NCI-H2029 (cell line): ENCODE data around the gene ACER1.
"Not testable (repeated sequence)": the region's sequence is repeated elsewhere in the genome, so short reads cannot be mapped to it uniquely, and the experiment has no call there.

ENCODE experiments used
- DNase-seq: peaks from one replicate; lab custom pipeline; 2025; lab: John Stamatoyannopoulos, UW

ACER1 gene

GRCh38 chr19:6333439-6333838, at the start of gene ACER1:
Gene ACER1 (minus strand): TSS chr19:6333612. CDS start chr19:6333551, 61 bp downstream.
- DNase-seq, result no peak

GRCh38 chr19:6383188-6383587, 49.8 kb upstream of the ACER1 start:
- DNase-seq, result no peak

- no peak for DNase-seq
Observed at GRCh38 chr19:6381030-6381750, 47.8 kb upstream of the ACER1 start.

GRCh38 chr19:6379744-6380143, 46.3 kb upstream of the ACER1 start:
- no peak for DNase-seq

GRCh38 chr19:6378486-6378885, 45.1 kb upstream of the ACER1 start:
- DNase-seq, result no peak

- DNase-seq, result no peak
Observed at GRCh38 chr19:6378041-6378440, 44.6 kb upstream of the ACER1 start.

GRCh38 chr19:6376512-6377190, 43.2 kb upstream of the ACER1 start:
- DNase-seq, result no peak

- no peak for DNase-seq
Observed at GRCh38 chr19:6375411-6376010, 42.1 kb upstream of the ACER1 start, which contains the start of gene PSPN. Gene PSPN (minus strand): TSS chr19:6375933. CDS start chr19:6375849, 84 bp downstream.

GRCh38 chr19:6374711-6375410, 41.4 kb upstream of the ACER1 start:
- no peak for DNase-seq

GRCh38 chr19:6374161-6374709, 40.8 kb upstream of the ACER1 start:
- DNase-seq, result no peak

- DNase-seq, result no peak
Observed at GRCh38 chr19:6373813-6374108, 40.3 kb upstream of the ACER1 start.

- peak; percentile 96 for DNase-seq
Observed at GRCh38 chr19:6373096-6373812, 39.8 kb upstream of the ACER1 start.

GRCh38 chr19:6372594-6373095, 39.2 kb upstream of the ACER1 start, which contains the start of gene ALKBH7:
Gene ALKBH7 (plus strand): TSS chr19:6372794. CDS start chr19:6372821, 27 bp downstream.
- peak; percentile 100 for DNase-seq

- DNase-seq, result no peak
Observed at GRCh38 chr19:6364353-6364752, 30.9 kb upstream of the ACER1 start.

GRCh38 chr19:6362351-6362801, 29.0 kb upstream of the ACER1 start:
- no peak for DNase-seq

GRCh38 chr19:6362027-6362350, 28.6 kb upstream of the ACER1 start:
- no peak for DNase-seq

GRCh38 chr19:6360857-6361216, 27.4 kb upstream of the ACER1 start:
- not testable (repeated sequence) for DNase-seq

- not testable (repeated sequence) for DNase-seq
Observed at GRCh38 chr19:6360445-6360844, 27.0 kb upstream of the ACER1 start.

- no peak for DNase-seq
Observed at GRCh38 chr19:6359568-6360341, 26.3 kb upstream of the ACER1 start.

- DNase-seq, result no peak
Observed at GRCh38 chr19:6358003-6358402, 24.6 kb upstream of the ACER1 start.

- no peak for DNase-seq
Observed at GRCh38 chr19:6357174-6357573, 23.8 kb upstream of the ACER1 start.
